Embryonic facial prominence (tissue), 1 donor: ENCODE data around the gene DCTN5.
"Not testable (repeated sequence)": the region's sequence is repeated elsewhere in the genome, so short reads cannot be mapped to it uniquely, and the experiment has no call there.

Experiments used
- DNase-seq: peaks from one replicate; pipeline ENCODE4 v3.0.0-alpha.2; 2016; ENCODE audit errors: extremely low spot score

Gene DCTN5

DNA sequence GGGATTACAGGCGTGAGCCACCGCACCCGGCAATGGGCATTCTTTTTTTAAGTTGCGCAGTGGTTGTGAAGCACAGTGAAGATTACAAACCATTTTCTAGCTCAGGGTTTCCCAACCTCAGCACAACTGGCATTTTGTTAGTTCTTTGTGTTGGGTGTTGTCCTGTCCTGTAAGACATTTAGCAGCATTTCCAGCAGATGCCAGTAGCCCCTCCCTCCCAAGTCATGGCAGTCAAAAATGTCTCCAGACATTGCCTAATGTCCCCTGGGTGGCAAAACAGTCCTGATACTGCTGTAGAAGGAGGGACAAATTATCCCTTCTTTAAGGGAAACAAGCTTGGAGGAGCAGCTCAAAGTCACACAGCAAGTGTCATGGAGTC lies 53.0 kb downstream of the DCTN5 start:
- DNase-seq, result no peak

- DNase-seq, result no peak
These were observed 53.5 kb downstream of the DCTN5 start for GRCh38 chr16:23694644-23695373.

- no peak for DNase-seq
These were observed 54.5 kb downstream of the DCTN5 start for GRCh38 chr16:23695756-23696155.

GRCh38 chr16:23699100-23699499 lies 57.8 kb downstream of the DCTN5 start:
- no peak for DNase-seq

- DNase-seq, result no peak
These were observed 58.8 kb downstream of the DCTN5 start for GRCh38 chr16:23700093-23700492.

DNA sequence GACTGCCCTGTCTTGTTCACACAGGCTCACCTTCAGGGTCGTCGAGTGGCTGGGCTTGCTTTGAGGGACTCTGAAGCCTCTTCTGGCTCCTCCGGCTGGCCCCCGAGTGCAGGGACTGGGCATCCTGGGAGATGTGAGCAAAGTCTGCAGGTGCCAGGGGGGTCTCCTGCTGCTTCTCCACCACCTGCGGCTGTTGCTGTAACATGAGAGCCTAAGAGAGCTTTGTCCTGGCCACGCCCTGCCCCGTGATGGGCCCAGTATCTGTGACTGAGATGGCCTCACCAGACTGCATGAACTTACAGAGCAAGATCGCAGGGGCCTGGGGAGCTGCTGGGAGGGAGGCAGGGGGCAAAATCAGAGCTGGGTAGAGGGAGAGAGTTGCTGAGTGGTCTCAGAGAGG lies 59.2 kb downstream of the DCTN5 start:
- no peak for DNase-seq

DNA sequence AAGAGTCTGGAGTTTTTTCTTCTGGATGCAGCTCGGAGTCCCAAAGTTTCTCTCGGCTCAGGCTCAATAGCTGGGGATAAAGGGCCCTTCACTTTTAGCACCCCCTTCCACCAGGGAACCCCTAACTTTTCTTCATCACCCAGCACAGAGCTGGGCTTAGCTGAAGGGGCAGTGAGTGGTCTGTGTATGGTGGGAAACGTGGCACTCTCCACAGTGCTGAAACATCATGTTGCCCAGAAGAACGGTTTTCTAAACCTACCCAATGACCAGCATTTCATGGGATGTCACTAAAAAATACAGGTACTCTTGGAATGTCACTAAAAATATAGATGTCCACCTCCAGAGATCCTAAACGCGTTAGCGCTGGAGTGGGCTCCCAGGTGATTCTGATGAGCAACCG lies 59.8 kb downstream of the DCTN5 start:
- DNase-seq, result no peak

DNA sequence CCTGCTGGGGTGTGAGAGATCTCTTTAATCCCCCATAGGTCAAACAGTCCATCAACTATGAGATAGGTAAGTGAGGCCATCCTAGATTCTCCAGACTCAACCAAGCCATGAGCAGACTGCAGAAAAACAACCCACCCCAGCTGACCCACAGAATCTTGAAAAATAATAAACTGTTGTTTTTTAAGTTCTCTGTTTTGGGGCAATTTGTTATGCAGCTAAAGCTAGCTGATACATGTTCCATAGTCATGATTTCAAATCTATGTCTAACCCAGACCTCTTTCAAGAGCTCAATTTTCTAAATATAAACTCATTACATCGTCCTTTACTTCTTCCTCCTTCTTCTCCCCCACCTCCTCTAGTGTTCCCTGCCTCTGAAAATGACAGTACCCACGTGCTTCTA lies 61.7 kb downstream of the DCTN5 start:
- DNase-seq, result no peak

- DNase-seq, result no peak
These were observed 63.7 kb downstream of the DCTN5 start for GRCh38 chr16:23704772-23705516.

DNA sequence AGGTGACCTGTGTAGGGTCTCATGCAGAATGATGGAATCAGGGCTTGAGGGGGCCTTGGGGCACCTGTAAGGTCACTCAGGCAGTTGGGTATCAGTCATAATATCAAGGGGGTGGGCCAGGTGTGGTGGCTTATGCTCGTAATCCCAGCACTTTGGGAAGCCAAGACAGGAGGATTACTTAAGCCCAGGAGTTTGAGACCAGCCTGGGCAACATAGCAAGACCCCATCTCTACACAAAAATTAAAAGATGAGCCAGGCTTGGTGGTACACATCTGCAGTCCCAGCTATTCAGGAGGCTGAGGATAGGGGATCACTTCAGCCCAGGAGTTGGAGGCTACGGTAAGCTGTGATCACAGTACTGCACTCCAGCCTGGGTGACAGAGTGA lies 64.2 kb downstream of the DCTN5 start:
- DNase-seq, result no peak

- DNase-seq, result no peak
These were observed 65.2 kb downstream of the DCTN5 start for GRCh38 chr16:23706439-23706838.

DNA sequence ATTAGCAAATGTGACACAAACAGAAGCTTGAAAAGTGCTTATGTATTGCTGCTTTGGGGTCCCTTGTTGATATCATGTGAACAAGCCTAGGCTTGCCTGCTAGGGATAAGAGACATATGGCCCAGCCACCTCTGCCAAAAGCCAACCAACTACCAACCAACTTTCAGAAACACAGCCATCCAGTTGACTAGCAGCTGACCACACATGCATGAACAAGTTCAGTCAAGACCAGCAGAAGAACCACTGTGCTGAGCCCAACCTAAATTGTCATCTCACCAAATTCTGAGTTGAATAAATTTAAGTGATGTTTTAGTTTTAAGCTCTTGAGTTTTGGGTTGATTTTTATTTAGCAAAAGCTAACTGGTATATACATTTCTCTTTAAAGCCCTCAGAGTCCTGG lies 68.3 kb downstream of the DCTN5 start:
- no peak for DNase-seq

DNA sequence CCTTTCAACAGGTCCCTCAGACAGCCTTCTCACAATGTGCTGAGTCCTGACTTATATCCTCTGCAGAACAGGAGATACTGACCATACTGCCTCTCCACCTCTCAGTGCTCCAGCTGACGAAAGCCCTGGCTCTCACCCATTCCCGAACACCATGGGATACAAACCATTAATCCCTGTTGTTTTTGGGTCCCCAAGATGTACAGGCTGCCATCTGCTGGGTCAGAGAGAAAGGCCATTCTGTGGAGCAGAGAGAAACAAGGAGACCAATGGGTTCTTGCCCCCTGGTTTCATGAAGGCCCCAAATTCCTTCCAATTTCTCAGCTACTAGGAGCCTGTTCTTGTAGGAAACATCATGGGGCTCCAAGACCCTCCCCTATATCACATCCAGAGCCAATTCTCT lies 68.7 kb downstream of the DCTN5 start:
- DNase-seq, result no peak

- DNase-seq, result no peak
These were observed 69.2 kb downstream of the DCTN5 start for GRCh38 chr16:23710504-23710903.

GRCh38 chr16:23711785-23712184 lies 70.5 kb downstream of the DCTN5 start:
- no peak for DNase-seq

- no peak for DNase-seq
These were observed 71.7 kb downstream of the DCTN5 start, which contains the start of gene ERN2 for GRCh38 chr16:23712976-23713375. ERN2 (minus strand) TSS chr16:23713222; CDS start chr16:23713187, 35 bp downstream.

DNA sequence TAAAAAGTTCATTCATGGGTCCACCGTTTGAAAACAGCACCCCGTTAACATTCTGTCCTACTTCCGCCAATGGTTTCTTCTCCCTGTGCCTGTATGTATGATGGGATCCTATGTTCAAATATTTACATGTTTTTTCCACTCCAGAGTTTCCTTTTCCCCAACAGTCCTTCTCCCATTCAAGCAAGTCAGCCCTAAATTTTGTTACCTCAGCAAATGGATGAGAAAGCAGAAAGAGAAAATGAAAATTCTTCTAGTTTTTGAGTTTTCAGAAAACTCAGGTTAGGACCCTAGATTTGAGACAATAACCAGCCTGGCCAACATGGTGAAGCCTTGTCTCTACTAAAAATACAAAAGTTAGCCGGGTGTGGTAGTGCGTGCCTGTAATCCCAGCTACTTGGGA lies 75.2 kb downstream of the DCTN5 start:
- no peak for DNase-seq

- DNase-seq, result not testable (repeated sequence)
These were observed 81.5 kb downstream of the DCTN5 start for GRCh38 chr16:23722613-23723240.

- DNase-seq, result no peak
These were observed 83.0 kb downstream of the DCTN5 start for GRCh38 chr16:23724096-23724784.

- DNase-seq, result no peak
These were observed 83.5 kb downstream of the DCTN5 start for GRCh38 chr16:23724785-23725131.

DNA sequence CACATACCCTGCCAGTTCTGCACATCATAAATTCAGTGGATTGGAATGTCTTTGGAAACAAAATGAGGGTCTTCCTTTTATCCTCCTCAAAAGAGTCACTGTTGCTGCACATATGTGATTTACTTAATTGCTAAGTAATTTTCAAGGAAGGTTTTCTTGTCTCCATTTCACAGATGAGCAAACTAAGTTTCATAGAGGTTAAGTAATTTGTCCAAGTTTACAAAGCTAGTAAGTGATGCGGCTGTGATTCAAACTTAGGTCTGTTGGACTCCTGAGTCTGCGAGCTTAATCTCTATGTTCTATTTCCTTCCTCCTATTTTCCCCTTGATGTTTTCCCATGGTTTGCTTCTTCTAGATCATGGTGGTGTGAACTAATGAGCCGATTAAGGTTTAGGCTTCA lies 85.4 kb downstream of the DCTN5 start:
- DNase-seq, result no peak
